Globus pallidus (tissue), 1 donor: ENCODE data around the gene UBD.

Experiments used
- DNase-seq: peaks from one replicate; pipeline ENCODE4 v3.0.0-alpha.2; 2015; ENCODE audit warnings: low spot score

UBD gene

DNA sequence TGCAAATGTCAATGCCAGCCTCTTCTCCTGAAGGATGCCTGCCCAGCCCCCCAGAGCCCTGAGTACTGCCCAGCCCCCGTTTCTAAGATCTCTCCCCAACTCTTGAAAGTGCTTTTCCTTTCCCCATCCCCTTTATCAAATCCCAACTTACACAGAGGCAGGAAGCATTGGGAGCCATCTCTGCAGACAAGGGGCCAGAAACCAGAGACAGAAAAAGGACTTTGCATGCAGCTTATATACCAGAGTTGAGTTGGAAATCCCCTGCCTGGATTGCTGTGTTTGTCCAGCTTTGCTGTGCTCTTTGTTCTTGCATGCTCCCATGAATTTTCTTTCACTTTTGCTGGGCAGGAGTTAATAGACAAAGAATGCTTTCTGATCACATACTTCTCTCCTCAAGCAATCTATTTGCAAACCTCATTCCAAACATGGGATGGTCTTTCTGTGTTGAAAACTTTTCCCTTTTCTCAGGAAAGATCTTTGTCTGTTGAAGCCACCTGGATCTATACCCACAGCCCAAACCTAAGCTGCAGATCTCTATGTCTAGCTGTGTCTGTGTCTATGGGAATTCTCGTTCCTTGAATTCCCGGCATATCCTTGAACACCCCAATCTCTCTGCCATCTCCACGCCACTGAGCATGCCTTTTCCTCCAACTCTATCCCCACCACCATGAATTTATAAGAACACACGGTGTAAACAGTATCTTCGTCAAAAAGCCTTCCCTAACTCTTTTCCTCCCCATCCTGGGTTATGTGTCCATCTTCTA is at the start of gene UBD:
UBD (minus strand) TSS at position 209 of the 764 bp plus-strand sequence; CDS start at position 178, 31 bp downstream.
- no peak for DNase-seq

DNA sequence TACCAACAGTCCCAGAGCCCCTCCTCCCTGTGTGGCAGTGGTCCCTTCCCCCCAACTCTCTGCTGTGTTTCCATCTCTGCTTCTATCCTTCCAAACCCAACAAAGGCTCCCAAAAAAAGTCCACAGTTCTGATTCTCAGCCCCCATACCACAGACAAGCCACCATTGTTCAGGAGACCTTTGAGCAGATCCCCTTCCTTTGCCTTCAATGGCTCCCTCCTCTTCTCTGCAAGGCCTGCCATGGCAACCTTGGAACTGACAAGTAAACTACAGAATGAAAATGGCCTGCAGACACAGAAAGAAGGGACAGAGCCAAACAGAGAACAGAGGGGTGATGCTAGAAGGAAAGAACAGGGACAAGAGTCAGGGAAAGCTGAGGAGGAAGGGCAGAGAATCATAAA is 48.6 kb upstream of the UBD start:
- DNase-seq: peak; percentile 36

DNA sequence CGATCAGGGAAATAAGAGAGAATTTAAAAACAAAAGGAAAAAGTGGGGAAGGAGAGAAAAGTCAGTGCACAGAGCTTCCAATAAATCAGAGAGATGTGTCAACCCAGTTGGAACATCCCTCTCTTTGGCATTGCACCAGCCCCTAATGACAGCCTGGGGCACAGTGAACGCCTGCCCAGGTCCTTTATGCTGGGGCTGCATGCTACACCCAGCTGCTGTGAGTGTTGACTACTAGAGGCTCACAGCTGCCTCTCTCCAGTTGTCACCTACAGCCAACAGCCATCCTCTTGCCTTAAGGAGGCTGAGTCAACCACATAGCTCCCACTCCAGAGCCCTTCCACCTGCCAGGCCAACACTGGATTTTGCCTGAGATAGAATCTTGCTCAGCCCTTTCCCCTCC is 44.4 kb upstream of the UBD start:
- no peak for DNase-seq

DNA sequence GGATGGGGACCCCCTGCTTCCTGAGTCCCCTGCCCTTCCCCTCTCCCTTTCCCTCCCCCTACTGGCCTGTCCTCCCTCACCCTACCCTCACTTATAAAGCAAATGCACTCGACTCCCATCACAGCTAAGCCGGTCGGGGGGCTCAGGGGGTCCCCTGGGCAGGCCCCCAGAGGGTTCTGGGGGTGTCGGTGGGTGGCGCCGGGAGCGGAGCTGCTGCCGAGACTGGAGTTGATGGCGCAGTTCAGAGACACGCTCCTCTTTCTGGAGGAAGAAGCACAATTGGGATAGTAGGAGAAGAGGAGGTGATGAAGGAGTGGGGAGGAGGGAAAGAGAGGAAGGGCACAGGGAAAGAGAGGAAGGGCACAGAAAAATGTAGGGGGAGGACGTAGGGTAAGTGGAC is 43.9 kb upstream of the UBD start:
- DNase-seq: no peak

DNA sequence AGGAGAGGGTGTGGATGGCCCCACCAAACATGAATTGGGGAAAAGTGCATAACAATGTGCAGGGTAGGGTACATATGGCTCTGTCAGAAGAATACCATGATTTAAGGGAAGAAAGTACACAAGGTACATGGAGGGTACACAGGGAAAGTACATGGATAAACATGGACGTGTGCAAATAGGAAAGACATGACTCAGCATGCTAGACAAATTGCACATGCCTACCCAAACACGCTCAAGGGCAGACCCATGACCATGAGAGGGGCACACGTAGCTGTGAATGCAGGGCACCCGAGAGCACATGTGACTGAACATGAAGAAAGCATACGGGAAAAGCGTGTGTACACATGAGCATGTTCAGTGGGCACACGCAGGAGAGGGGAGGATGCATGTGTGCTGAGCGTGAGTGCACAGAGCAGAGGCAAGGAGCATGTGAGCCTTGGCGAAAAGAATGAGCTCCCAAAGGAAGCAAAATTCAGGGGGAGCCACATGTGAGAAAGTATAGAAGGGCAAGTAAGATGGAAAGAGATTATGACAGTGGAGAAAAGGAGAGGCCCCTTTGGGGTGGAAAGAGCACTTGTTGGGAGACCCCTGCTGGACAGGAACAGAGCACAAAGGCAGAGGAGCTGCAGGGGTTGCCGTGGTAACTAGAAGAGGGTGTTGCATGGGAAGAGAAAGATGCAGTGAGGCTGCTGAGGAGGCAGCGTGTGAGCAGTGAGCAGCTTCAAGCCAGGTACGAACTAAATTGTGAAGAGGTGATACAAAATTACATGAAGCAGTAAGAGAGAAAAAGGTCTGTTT is 43.2 kb upstream of the UBD start:
- no peak for DNase-seq

DNA sequence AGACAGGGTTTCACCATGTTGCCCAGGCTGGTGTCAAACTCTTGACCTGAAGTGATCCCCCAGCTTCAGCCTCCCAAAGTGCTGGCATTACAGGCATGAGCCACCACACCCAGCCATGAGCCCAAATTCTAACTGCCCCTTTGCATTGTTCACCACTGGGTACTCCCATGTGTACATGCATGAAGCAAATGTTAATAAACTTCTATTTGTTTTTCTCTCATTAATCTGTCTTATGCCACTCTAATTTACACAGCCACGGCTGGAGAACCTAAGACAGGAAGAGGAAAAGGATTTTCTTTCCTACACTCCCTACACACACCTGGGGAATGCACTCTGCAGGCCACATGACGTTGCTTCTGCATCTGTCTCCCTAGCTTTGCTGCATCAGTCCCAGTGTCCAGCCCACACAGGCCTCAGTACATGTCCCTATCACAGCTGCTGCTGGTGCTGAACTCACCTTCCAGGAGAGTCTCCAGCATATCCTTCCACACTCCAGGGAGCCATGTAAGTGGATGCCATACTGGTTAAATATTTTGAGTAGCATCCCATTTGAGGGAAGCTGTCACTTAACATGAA is 38.7 kb upstream of the UBD start:
- DNase-seq: no peak

DNA sequence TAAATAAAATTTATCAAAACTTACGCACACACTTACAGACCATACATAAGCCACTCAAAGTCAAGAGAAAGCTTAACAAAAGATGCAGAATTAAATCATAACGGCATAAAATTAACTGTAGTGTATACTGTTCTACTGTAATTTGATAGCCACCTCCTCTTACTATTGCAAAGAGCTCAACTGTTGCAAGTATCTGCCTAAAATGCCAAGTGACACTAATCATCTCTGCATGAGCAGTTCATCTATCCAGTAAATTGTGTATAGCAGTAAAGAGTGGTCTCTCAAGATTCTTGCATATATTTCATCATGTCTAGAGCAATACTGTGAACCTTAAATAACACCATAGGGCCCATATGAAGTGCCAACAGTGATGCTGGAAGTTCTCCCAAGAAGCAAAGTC is 37.7 kb upstream of the UBD start:
- no peak for DNase-seq

DNA sequence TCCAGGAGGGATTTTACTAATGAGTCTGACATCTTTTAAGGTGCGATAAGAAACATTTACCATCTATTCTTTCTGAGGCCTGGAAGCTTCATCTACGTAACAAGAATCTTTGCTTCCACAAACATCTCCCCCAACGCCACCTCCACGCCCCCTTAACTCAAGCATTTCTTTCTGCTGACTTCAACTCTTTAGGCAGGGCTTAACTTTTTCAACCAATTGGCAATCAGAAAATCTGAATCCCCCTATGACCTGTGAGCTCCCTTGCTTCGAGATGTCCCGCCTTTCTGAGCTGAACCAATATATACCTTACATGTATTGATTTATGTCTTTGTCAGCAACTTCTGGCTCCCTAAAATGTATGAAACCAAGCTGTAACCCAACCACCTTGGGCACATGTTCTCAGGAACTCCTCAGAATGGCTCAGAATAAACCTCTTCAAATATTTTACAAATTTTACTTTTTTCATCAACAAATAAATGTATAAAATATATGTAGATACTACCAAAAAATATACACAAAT is 36.9 kb upstream of the UBD start:
- no peak for DNase-seq

DNA sequence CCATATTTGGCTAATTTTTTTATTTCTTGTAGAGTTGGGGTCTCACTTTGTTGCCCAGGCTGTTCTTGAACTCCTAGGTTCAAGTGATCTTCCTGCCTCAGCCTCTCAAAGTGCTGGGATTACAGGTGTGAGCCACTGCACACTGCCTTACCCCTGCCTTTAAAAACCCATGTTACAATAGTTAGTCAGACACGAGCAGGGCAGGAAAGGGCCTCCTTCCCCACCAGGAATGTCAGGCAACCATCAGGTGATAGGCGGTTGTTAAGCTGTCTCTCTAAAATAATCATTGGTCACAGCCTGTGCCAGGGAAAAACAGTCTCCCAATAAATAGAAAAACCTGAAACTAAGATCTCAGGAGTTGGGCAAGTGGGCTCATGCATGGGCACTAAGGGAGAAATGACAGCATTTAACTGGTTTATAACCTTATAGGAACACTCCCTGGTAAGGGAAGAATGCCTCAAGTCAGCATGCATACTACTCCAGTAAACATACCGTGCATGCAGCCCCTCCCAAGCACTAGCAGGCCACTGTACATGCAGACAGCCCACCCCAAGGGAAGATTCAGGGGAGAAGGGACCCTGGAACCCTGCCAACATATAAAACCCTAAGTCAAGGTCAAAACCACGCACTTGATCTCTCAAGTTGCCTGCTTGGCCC is 33.8 kb upstream of the UBD start:
- no peak for DNase-seq

DNA sequence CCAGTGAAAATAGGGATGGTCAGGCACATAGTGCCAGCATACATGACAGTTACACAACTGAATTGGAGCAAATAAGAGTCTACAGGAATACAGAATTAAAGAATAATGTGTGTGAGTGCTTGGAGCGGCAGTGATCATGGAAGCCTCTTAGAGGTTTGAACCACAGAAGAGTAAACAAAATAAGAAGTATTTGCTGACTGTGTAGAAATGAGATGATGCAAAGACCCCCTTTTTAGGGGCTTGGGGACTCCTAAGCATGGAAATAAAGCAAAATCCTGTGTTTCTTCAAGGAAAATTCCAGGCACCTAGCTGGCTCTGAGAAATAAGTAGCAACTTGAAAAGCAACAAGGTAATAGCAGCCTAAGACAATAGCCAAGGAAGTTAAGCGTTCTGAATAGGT is 32.1 kb upstream of the UBD start:
- no peak for DNase-seq

DNA sequence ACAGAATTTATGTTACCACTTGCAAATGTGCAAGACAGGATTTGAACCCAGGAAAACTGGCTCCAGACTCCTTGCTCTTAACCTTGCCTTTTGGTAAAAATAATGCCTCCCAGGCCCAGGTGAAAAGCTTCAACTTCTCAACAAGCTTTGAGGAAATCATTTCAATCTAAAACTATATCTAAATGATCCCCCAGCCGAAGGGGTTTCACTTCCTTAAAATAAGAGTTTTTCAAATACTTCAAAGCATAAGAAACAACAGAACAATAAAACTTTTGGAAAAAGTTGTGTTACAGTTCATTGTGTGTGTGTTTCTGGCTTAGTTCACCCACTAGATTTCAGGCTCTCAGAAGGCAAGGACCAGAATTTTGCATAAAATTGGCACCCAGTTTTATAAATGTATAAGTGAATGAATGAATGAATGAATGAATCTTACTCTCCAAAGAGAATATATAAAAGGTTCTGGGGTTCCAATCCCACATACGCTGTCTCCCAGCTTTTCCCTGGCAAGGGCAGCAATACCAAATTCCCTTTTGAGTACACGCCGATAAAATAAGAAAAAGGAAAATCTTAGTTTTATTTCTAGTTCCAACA is 30.8 kb upstream of the UBD start:
- no peak for DNase-seq

DNA sequence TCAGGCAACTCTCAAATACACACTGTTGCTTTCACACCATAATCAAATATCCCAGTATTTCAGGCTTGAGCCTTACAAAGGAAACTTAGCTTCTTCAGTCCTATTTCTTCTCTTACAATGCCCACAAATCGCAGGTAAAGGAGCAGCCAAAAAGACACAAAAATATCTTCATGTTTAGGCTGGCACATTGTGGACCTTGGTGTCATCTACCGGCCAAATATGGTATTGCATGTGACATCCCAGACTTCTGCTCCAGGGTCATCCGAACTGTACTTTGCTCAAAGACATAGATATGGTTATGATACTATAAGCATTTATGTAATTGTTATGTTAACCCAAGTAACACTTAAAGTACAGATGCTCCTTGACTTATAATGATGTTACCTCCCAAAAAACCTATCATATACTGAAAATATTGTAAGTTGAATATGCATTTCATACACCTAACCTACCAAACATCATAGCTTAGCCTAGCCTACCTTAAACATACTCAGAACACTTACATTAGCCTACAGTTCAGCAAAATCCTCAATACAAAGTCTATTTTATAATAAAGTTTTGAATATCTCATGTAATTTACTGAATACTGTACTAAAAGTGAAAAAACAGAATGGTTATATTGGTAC is 30.0 kb upstream of the UBD start:
- DNase-seq: peak; percentile 29

DNA sequence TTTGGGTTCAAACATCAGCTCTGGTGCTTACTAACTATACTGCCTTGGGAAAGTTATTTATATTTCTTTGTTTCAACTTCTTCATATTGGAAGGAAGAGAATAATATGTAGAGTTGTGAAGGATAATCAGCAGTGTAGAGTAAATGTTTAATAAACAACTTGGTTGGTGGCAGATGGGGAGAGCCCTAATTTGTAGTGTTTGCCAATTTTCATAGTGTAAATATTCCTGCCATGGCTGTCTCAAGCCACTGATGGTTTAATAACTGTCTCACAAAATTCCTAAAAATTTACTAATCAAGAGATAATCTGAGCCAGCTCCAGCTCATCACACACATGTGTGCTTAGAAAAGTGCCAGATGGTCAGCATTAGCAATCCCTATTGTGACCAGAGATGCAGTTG is 25.3 kb upstream of the UBD start, which contains the start of gene OR2H2:
OR2H2 (plus strand) TSS at position 301 of the 400 bp plus-strand sequence. CDS start 2,824 bp downstream, outside the sequence.
- no peak for DNase-seq

DNA sequence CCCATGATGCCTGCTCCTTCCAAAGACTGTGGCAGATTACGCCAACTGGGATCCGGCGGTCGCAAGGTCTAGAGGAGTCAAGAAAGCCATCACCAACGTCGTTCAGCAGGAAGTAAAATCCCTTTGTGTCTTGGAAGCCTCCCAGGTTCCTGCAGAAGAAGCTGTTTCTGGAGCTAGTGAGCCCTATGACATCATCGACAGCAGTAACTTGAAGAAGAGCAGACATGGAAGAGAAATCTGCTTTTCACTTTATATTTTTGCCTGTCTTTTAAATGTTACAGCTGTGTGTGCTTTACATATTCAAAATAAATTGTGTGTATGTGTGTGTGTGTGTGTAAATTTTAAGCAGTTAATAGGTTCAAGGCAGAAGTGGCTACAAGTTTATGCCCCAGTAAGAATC is 18.0 kb upstream of the UBD start:
- DNase-seq: no peak

DNA sequence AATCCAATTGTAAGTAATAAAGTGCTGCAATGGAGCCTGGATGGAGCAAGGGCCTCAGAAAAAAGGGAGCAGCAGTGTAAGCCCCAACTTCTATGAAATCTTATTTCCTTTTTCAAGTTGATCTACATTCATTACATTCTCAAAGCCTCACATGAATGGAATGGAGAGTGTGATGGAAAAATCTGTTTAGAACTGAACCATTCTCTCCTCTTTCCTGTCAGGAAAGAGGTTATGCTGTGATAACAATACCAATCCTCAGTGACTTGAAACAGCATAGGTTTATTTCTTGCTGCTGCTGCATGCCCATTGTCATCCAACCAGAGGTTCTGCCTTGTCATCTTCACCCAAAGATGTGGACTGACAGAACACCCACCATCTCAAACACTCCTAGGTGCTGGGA is 16.5 kb upstream of the UBD start:
- DNase-seq: no peak

DNA sequence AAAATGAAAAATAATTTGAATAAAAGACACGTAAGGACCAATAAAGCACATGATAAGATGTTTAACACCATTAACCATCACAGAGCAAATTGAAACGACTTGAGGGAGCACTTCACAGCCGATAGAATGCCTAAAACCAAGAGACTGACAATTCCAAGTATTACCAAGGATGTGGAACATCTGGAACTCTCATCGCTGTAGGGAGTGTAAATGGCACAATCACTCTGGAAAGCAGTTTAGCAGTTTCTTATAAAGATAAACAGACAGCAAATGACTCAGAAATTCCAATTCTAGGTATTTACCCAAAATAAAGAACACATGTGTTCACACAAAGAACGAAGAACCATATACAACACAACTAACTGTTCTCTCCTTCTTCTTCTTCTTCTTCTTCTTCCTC is 8.5 kb upstream of the UBD start:
- DNase-seq: no peak

DNA sequence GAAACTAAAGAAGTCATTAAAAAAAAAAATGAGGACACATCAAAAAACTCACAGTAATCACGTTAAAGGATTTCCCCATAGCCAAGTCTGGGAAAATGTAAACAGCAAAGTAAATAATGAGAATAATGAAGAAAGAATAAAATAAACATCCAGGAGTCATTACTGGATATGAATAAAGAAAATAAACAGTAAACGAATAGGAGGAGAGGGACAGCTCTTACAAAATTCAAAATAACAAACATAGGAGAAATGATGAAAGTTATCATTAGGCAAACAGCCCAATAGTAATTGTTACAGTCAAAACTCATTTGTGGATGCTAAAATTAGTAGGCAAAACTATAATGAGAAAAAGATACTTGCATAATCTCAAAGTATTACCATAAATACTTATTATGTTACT is 8.0 kb upstream of the UBD start:
- DNase-seq: no peak

DNA sequence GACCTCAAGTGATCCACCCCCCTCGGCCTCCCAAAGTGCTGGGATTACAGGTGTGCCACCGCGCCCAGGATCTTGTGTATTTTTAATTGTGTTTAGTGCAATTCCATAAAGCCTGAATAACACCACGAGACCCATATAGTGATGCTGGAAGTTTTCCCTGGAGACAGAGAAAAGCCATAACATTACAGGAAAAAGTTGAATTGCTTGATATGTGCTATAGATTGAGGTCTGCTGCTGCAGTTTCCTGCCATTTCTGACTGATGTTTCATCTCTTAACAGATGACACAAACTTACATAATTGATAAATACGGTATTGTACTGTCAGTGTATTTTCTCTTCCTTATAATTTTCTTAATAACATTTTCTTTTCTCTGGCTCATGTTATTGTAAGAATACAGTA is 7.3 kb upstream of the UBD start:
- no peak for DNase-seq

DNA sequence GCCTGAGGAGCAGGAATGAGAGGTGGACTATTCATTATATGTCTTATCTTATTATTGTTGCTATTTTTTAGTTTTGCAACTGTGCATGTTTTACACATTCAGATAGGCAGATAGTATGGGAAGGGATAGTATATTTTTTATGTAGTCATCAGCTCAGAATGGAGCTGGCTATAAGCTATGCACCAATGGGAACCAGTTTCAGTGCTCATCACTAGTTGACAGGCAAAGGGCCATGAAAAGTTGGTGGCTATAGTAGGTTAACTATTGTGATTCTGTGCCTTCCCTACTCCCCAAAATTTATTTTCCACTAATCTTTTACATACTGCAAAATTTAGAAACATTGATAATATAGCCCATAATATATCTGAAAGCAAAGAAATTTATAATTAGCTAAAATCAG is 5.3 kb upstream of the UBD start:
- DNase-seq: no peak

DNA sequence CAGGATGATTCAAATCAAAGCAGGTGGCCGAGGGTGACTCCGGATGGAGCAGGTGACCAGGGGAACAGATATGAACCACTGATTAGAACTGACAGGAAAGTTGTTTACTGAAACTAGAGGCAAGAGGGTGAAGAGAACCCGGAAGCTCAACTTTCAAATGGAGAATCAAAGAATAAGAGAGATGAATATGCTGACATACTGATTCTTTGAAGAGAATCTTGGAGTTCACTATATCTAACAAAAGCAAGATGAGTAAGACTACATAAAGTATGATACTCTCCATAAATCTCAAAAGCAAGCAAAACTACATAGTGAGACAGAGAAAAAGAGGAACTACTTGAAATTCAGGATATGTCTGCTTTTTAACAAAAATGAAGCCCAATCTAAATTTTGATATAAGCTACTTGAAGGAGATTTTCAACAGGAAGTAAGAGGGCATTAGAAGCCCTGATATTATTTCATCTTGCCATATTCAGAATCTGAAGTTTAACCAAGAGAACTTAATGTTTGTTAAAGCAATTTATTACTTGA is 4.0 kb upstream of the UBD start:
- DNase-seq: no peak

DNA sequence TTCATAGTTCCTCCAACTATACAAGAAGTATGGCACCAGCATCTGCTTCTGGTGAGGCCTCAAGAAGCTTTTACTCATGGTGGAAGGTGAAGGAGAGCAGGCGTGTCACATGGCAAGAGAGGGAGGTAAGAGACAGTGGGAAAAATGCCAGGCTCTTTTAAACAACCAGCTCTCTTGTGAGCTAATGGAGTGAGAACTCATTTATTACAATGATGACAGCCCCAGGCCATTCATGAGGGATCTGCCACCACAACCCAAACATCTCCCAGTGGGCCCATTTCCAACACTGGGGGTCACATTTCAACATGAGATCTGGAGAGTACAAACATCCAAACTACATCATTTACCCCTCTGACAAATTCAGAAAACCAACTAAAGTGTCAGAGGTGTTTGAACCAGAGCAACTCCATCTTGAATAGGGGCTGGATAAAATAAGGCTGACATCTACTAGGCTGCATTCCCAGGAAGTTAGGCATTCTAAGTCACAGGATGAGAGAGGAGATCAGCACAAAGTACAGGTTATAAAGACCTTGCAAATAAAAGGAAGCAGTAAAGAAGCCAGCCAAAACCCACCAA is 2.2 kb upstream of the UBD start:
- DNase-seq: no peak
